Skin epidermis (tissue), 12 donors: ENCODE measurements around the gene AK8.

Experiments
- H3K27ac ChIP-seq, 21 experiments: fragments of 200-600 bp; sonication (generic) in 11 of 21; one replicate each; pipeline ENCODE4 v1.5.0; 2020; ENCODE audit warnings: mild to moderate bottlenecking in 3 of 21, inconsistent platforms in 2 of 21, moderate library complexity in 2 of 21
- H3K4me3 ChIP-seq, 7 experiments: fragments of 200-600 bp; sonication (generic) in 2 of 7; one replicate each; pipeline ENCODE4 v1.5.0; 2020; ENCODE audit warnings: inconsistent platforms in 2 of 7, mild to moderate bottlenecking in 2 of 7, moderate library complexity in 1 of 7

Gene AK8

GRCh38 chr9:132833550-132834121, 44.4 kb downstream of the AK8 start:
- no peak overlapping the region for H3K4me3 ChIP-seq
- H3K27ac ChIP-seq = no peak overlapping the region

- Histone ChIP-seq H3K27ac (no peak overlapping the region), H3K4me3 (no peak overlapping the region)
Measured at GRCh38 chr9:132832171-132832881, 45.8 kb downstream of the AK8 start.

- no peak overlapping the region for H3K4me3 ChIP-seq
- no peak overlapping the region for H3K27ac ChIP-seq
Measured at GRCh38 chr9:132828201-132828770, 49.8 kb downstream of the AK8 start.

- H3K4me3 ChIP-seq = no peak overlapping the region
- no peak overlapping the region for H3K27ac ChIP-seq
Measured at GRCh38 chr9:132827366-132827765, 50.7 kb downstream of the AK8 start.

- Histone ChIP-seq H3K4me3 (no peak overlapping the region), H3K27ac (no peak overlapping the region)
Measured at GRCh38 chr9:132826621-132827365, 51.3 kb downstream of the AK8 start.

GRCh38 chr9:132826131-132826530, 52.0 kb downstream of the AK8 start:
- Histone ChIP-seq H3K27ac (no peak overlapping the region), H3K4me3 (no peak overlapping the region)

- no peak overlapping the region for H3K27ac ChIP-seq
- no peak overlapping the region for H3K4me3 ChIP-seq
Measured at GRCh38 chr9:132825430-132825829, 52.7 kb downstream of the AK8 start.

GRCh38 chr9:132824951-132825350, 53.1 kb downstream of the AK8 start:
- Histone ChIP-seq H3K4me3 (no peak overlapping the region), H3K27ac (no peak overlapping the region)

- no peak overlapping the region for H3K27ac ChIP-seq
- H3K4me3 ChIP-seq = no peak overlapping the region
Measured at GRCh38 chr9:132824151-132824550, 53.9 kb downstream of the AK8 start.

- no peak overlapping the region for H3K4me3 ChIP-seq
- H3K27ac ChIP-seq = no peak overlapping the region
Measured at GRCh38 chr9:132823370-132824145, 54.5 kb downstream of the AK8 start.

GRCh38 chr9:132820169-132820944, 57.7 kb downstream of the AK8 start:
- no peak overlapping the region for H3K4me3 ChIP-seq
- H3K27ac ChIP-seq = no peak overlapping the region

GRCh38 chr9:132818588-132818987, 59.5 kb downstream of the AK8 start:
- no peak overlapping the region for H3K27ac ChIP-seq

GRCh38 chr9:132814937-132815336, 63.1 kb downstream of the AK8 start:
- Histone ChIP-seq H3K4me3 (no peak overlapping the region), H3K27ac (no peak overlapping the region)

More at GRCh38 chr9:132818588-132818987, 59.5 kb downstream of the AK8 start:
- no peak overlapping the region for H3K4me3 ChIP-seq

GRCh38 chr9:132813115-132813771, 64.8 kb downstream of the AK8 start:
- H3K27ac ChIP-seq = no peak overlapping the region
- no peak overlapping the region for H3K4me3 ChIP-seq

GRCh38 chr9:132811985-132812384, 66.1 kb downstream of the AK8 start:
- H3K4me3 ChIP-seq = no peak overlapping the region
- no peak overlapping the region for H3K27ac ChIP-seq

- H3K4me3 ChIP-seq = no peak overlapping the region
- H3K27ac ChIP-seq = no peak overlapping the region
Measured at GRCh38 chr9:132810314-132810713, 67.8 kb downstream of the AK8 start.

- H3K4me3 ChIP-seq = no peak overlapping the region
- H3K27ac ChIP-seq = no peak overlapping the region
Measured at GRCh38 chr9:132809677-132810271, 68.3 kb downstream of the AK8 start.

GRCh38 chr9:132808645-132809044, 69.4 kb downstream of the AK8 start:
- no peak overlapping the region for H3K4me3 ChIP-seq
- H3K27ac ChIP-seq = no peak overlapping the region
